Ishikawa (cell line): Measurements from ENCODE around the gene ATXN1.
A peak's percentile ranks its signal among the peaks of the same experiment; 100 is the strongest.

Experiments
- CEBPB ChIP-seq: IDR thresholded peaks from 2 replicates; pipeline ENCODE4 v1.6.1; 2012
- CREB1 ChIP-seq: IDR thresholded peaks from 2 replicates; pipeline ENCODE4 v1.6.1; 2012; ENCODE audit warnings: low read depth
- EGR1 ChIP-seq: IDR thresholded peaks from 2 replicates; pipeline ENCODE4 v1.6.1; 2012
- EP300 ChIP-seq: IDR thresholded peaks from 2 replicates; pipeline ENCODE4 v1.6.1; 2012; ENCODE audit warnings: borderline replicate concordance
- FOXM1 ChIP-seq: IDR thresholded peaks from 2 replicates; pipeline ENCODE4 v1.6.1; 2012; ENCODE audit warnings: low read depth, borderline replicate concordance
- MAX ChIP-seq: IDR thresholded peaks from 2 replicates; pipeline ENCODE4 v1.6.1; 2012
- NFIC ChIP-seq: IDR thresholded peaks from 2 replicates; pipeline ENCODE4 v1.6.1; 2012
- RAD21 ChIP-seq: IDR thresholded peaks from 2 replicates; pipeline ENCODE4 v1.6.1; 2012; ENCODE audit warnings: low read depth
- REST ChIP-seq: IDR thresholded peaks from 2 replicates; pipeline ENCODE4 v1.6.1; 2012; ENCODE audit warnings: low read depth, mild to moderate bottlenecking
- TAF1 ChIP-seq: IDR thresholded peaks from 2 replicates; pipeline ENCODE4 v1.6.1; 2012; ENCODE audit warnings: low read depth, mild to moderate bottlenecking
- TCF12 ChIP-seq: IDR thresholded peaks from 2 replicates; pipeline ENCODE4 v1.6.1; 2012; ENCODE audit warnings: low read depth
- TEAD4 ChIP-seq: IDR thresholded peaks from 2 replicates; pipeline ENCODE4 v1.6.1; 2012
- USF1 ChIP-seq: IDR thresholded peaks from 2 replicates; pipeline ENCODE4 v1.6.1; 2012
- YY1 ChIP-seq: IDR thresholded peaks from 2 replicates; pipeline ENCODE4 v1.6.1; 2012; ENCODE audit warnings: low read depth
- ZBTB7A ChIP-seq: IDR thresholded peaks from 2 replicates; pipeline ENCODE4 v1.6.1; 2012; ENCODE audit warnings: low read depth

Gene ATXN1

GRCh38 chr6:16712931-16713484 is 48.3 kb downstream of the ATXN1 start:
- TF ChIP-seq CEBPB (peak; percentile 59; the same call in 1 of the 2 replicates), EP300 (no peak), FOXM1 (no peak), YY1 (no peak), EGR1 (no peak)

GRCh38 chr6:16712255-16712930 is 48.9 kb downstream of the ATXN1 start:
- TF ChIP-seq FOXM1 (no peak), CREB1 (no peak), USF1 (no peak), TCF12 (no peak), NFIC (no peak)

GRCh38 chr6:16711546-16712254 is 49.6 kb downstream of the ATXN1 start:
- TF ChIP-seq RAD21 (peak; percentile 46; the same call in 1 of the 2 replicates), YY1 (no peak)

- TF ChIP-seq CREB1 (no peak), TCF12 (no peak), FOXM1 (no peak), MAX (no peak), EP300 (no peak)
Observed at GRCh38 chr6:16706911-16707783, 54.1 kb downstream of the ATXN1 start.

- no peak for TF ChIP-seq REST
- no peak for TF ChIP-seq CEBPB
- TF ChIP-seq NFIC = no peak
- no peak for TF ChIP-seq YY1
- TF ChIP-seq EGR1 = no peak
- TF ChIP-seq TCF12 = no peak
- TF ChIP-seq MAX = no peak
- TF ChIP-seq RAD21 = no peak
- no peak for TF ChIP-seq TAF1
- no peak for TF ChIP-seq ZBTB7A
- TF ChIP-seq EP300 = no peak
- TF ChIP-seq CREB1 = no peak
- no peak for TF ChIP-seq USF1
- no peak for TF ChIP-seq TEAD4
- no peak for TF ChIP-seq FOXM1
Observed at GRCh38 chr6:16706029-16706428, 55.2 kb downstream of the ATXN1 start.

- TF ChIP-seq NFIC (no peak), FOXM1 (no peak), YY1 (no peak), TEAD4 (no peak)
Observed at GRCh38 chr6:16705081-16705993, 55.9 kb downstream of the ATXN1 start.
